GM12892 (cell line): Measurements from ENCODE around the gene OSBPL6.
"Not testable (repeated sequence)": the region's sequence is repeated elsewhere in the genome, so short reads cannot be mapped to it uniquely, and the experiment has no call there.

Source experiments
- DNase-seq: peaks from one replicate; pipeline ENCODE4 v3.0.0; 2011; ENCODE audit not compliant: insufficient read length
- FAIRE-seq: peaks from 2 replicates; lab custom pipeline; 2011; peaks lifted over from hg19 to GRCh38; lab: Jason Lieb, UNC
- POLR2A ChIP-seq: IDR thresholded peaks from 2 replicates; pipeline ENCODE4 v1.6.1; 2011; ENCODE audit warnings: low read depth, low read length, control low read depth
- POLR2AphosphoS5 ChIP-seq: IDR thresholded peaks from 2 replicates; pipeline ENCODE4 v1.6.1; 2011; ENCODE audit warnings: low read depth, low read length, control low read depth
- TAF1 ChIP-seq: IDR thresholded peaks from 2 replicates; pipeline ENCODE4 v1.6.1; 2011; ENCODE audit warnings: low read depth, mild to moderate bottlenecking, control low read depth, low read length, borderline replicate concordance

Gene OSBPL6

GRCh38 chr2:178388287-178388686, 194.0 kb downstream of the OSBPL6 start:
- FAIRE-seq: peak; percentile 56
- no peak for TF ChIP-seq POLR2A
- TF ChIP-seq POLR2AphosphoS5: no peak
- TF ChIP-seq TAF1: no peak

GRCh38 chr2:178391701-178392100, 197.4 kb downstream of the OSBPL6 start:
- no peak for FAIRE-seq
- DNase-seq: no peak
- TF ChIP-seq TAF1 (no peak), POLR2AphosphoS5 (no peak)

More at GRCh38 chr2:178388287-178388686, 194.0 kb downstream of the OSBPL6 start:
- no peak for DNase-seq

GRCh38 chr2:178392215-178392614, 197.9 kb downstream of the OSBPL6 start:
- DNase-seq (no peak), FAIRE-seq (no peak)
- TF ChIP-seq POLR2AphosphoS5 (no peak), POLR2A (no peak)

GRCh38 chr2:178394859-178395258, 200.5 kb downstream of the OSBPL6 start:
- TF ChIP-seq POLR2A (no peak), POLR2AphosphoS5 (no peak), TAF1 (no peak)
- FAIRE-seq: no peak
- no peak for DNase-seq

GRCh38 chr2:178395295-178395694, 201.0 kb downstream of the OSBPL6 start:
- DNase-seq (no peak), FAIRE-seq (no peak)
- TF ChIP-seq TAF1 (no peak), POLR2A (no peak), POLR2AphosphoS5 (no peak)

GRCh38 chr2:178395941-178396570, 201.7 kb downstream of the OSBPL6 start:
- DNase-seq (no peak), FAIRE-seq (peak; percentile 54)
- TF ChIP-seq POLR2AphosphoS5 (no peak), POLR2A (no peak), TAF1 (no peak)

- FAIRE-seq (peak; percentile 88), DNase-seq (no peak)
- TF ChIP-seq POLR2A (no peak), TAF1 (no peak), POLR2AphosphoS5 (no peak)
These were observed 202.8 kb downstream of the OSBPL6 start for GRCh38 chr2:178397002-178397605.

- TF ChIP-seq POLR2AphosphoS5 (no peak), TAF1 (no peak), POLR2A (no peak)
- DNase-seq (no peak), FAIRE-seq (no peak)
These were observed 207.7 kb downstream of the OSBPL6 start for GRCh38 chr2:178401994-178402437.

GRCh38 chr2:178403671-178404306, 209.5 kb downstream of the OSBPL6 start:
- TF ChIP-seq POLR2A (no peak), POLR2AphosphoS5 (no peak), TAF1 (no peak)
- no peak for DNase-seq
- FAIRE-seq: no peak

GRCh38 chr2:178404368-178404767, 210.1 kb downstream of the OSBPL6 start:
- DNase-seq (peak; percentile 38), FAIRE-seq (peak; percentile 100)
- TF ChIP-seq POLR2AphosphoS5 (peak; percentile 97), TAF1 (no peak)

GRCh38 chr2:178409261-178409660, 214.9 kb downstream of the OSBPL6 start:
- no peak for DNase-seq
- FAIRE-seq: no peak
- TF ChIP-seq POLR2AphosphoS5: no peak
- no peak for TF ChIP-seq TAF1
- TF ChIP-seq POLR2A: no peak

- no peak for FAIRE-seq
- TF ChIP-seq POLR2A (no peak), TAF1 (no peak), POLR2AphosphoS5 (no peak)
- no peak for DNase-seq
These were observed 217.7 kb downstream of the OSBPL6 start for GRCh38 chr2:178412047-178412446.

- not testable (repeated sequence) for FAIRE-seq, DNase-seq
These were observed 218.1 kb downstream of the OSBPL6 start for GRCh38 chr2:178412453-178412852.
